GM19468 (cell line): ENCODE measurements around the gene UPK3A.
"Not testable (repeated sequence)": the region's sequence is repeated elsewhere in the genome, so short reads cannot be mapped to it uniquely, and the experiment has no call there.

Experiments used
- ATAC-seq: cut with Tn5 transposase; IDR thresholded peaks from one replicate; pipeline ENCODE4 v1.9.1; 2021; ENCODE audit warnings: mild to moderate bottlenecking, moderate library complexity, moderate number of reproducible peaks; ENCODE audit not compliant: unreplicated experiment; ENCODE audit errors: extremely low read depth

Gene UPK3A

GRCh38 chr22:45323695-45324094, 38.9 kb downstream of the UPK3A start:
- ATAC-seq: no peak

- ATAC-seq: no peak
Measured at GRCh38 chr22:45324311-45324711, 39.6 kb downstream of the UPK3A start.

- ATAC-seq: not testable (repeated sequence)
Measured at GRCh38 chr22:45328261-45328660, 43.5 kb downstream of the UPK3A start.

GRCh38 chr22:45328822-45329529, 44.2 kb downstream of the UPK3A start:
- no peak for ATAC-seq

GRCh38 chr22:45329530-45329936, 44.8 kb downstream of the UPK3A start:
- ATAC-seq: no peak

GRCh38 chr22:45330548-45330947, 45.8 kb downstream of the UPK3A start:
- no peak for ATAC-seq

GRCh38 chr22:45331486-45331885, 46.7 kb downstream of the UPK3A start:
- no peak for ATAC-seq

- no peak for ATAC-seq
Measured at GRCh38 chr22:45332001-45332400, 47.3 kb downstream of the UPK3A start.

GRCh38 chr22:45334068-45334467, 49.3 kb downstream of the UPK3A start:
- no peak for ATAC-seq

GRCh38 chr22:45334528-45334927, 49.8 kb downstream of the UPK3A start:
- no peak for ATAC-seq

- no peak for ATAC-seq
Measured at GRCh38 chr22:45335021-45335818, 50.5 kb downstream of the UPK3A start.

- ATAC-seq: no peak
Measured at GRCh38 chr22:45335854-45336522, 51.2 kb downstream of the UPK3A start.

GRCh38 chr22:45336971-45337431, 52.3 kb downstream of the UPK3A start:
- ATAC-seq: no peak

- no peak for ATAC-seq
Measured at GRCh38 chr22:45337536-45337935, 52.8 kb downstream of the UPK3A start.

GRCh38 chr22:45338795-45339194, 54.0 kb downstream of the UPK3A start:
- ATAC-seq: no peak

- no peak for ATAC-seq
Measured at GRCh38 chr22:45340323-45340722, 55.6 kb downstream of the UPK3A start.

- no peak for ATAC-seq
Measured at GRCh38 chr22:45341498-45341897, 56.7 kb downstream of the UPK3A start.

GRCh38 chr22:45343143-45343542, 58.4 kb downstream of the UPK3A start:
- ATAC-seq: no peak

GRCh38 chr22:45344334-45344733, 59.6 kb downstream of the UPK3A start:
- ATAC-seq: no peak
